Measurements from ENCODE around the gene TRAM2. TPM values are rescaled to one million over a fixed set of nuclear protein-coding genes. Genes with fewer than 3 reads are reported as not detected.

The TRAM2 gene
- total and polyA plus RNA-seq, 3 donors from 2014 or later = 21.1 to 34.7 (median 26.1) TPM

DNA sequence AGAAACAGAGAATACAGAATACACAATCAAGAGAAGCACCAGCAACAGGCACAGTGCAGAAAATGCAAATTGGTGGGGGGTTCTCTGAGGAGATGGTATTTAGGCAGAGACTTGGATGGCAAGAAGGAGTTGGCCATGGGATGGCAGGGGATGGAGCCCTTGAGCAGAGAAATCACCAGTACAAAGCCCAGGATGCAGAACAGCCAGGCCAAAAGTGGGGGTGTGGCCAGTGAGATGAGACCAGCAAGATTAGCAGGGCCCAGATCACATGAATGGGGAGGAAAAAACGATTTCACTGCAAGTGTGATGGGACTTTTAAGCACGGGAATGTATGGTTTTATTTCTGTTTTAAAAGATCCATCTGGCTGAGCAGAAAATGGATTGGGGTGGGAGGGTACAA is 63.4 kb downstream of the TRAM2 start:
- no peak for TF ChIP-seq POLR2A (IDR thresholded peaks at IDR 0.05)
- TF ChIP-seq, protein P1, sequence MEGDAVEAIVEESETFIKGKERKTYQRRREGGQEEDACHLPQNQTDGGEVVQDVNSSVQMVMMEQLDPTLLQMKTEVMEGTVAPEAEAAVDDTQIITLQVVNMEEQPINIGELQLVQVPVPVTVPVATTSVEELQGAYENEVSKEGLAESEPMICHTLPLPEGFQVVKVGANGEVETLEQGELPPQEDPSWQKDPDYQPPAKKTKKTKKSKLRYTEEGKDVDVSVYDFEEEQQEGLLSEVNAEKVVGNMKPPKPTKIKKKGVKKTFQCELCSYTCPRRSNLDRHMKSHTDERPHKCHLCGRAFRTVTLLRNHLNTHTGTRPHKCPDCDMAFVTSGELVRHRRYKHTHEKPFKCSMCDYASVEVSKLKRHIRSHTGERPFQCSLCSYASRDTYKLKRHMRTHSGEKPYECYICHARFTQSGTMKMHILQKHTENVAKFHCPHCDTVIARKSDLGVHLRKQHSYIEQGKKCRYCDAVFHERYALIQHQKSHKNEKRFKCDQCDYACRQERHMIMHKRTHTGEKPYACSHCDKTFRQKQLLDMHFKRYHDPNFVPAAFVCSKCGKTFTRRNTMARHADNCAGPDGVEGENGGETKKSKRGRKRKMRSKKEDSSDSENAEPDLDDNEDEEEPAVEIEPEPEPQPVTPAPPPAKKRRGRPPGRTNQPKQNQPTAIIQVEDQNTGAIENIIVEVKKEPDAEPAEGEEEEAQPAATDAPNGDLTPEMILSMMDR (IDR thresholded peaks at IDR 0.05) = no peak
- Histone ChIP-seq H3K4me3 (no peak overlapping the region), H3K27ac (peak overlapping the region in 1 of 2 donors; percentile 74), H3K27me3 (no peaks in the 10 kb centered on the region), H3K4me1 (peaks cover 65% of the 10 kb centered on the region), H3K9me3 (no peaks in the 10 kb centered on the region), H3K36me3 (ENCODE audit: low read depth, missing control alignments) (no peaks in the 10 kb centered on the region)
- intact Hi-C loops (cut with DNase I; ENCODE audit: low total_unique reads) = loop anchor here (10.0 kb wide), 1 partner anchor 61 kb away; the partner anchor contains the start of gene TRAM2
- WGBS, 2 donors = 54 to 55% methylated on average over 2 of the region's 2 CpGs
- no peak for DNase-seq

DNA sequence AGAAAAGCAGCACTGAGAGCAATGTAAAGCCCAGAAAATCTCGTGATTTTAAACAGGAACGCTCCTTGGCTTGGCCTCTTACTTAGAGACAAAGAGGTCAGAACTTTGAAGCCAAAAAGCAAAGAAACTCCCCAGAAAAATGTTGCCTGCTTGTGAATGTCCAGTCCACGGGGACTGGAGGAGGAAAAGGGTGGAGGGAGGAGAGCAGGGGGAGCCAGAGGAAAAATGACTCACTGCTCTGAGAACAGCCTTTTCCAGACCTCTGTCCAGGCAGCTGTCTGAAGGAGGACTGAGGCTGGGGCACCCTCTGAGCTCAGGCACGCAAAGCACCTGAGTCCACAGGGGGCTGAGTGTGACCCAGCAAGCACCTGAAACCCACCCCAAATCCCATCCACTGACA is 64.7 kb downstream of the TRAM2 start:
- no peaks in the 10 kb centered on the region for H3K27me3 ChIP-seq
- peaks cover 53% of the 10 kb centered on the region for H3K4me1 ChIP-seq
- TF ChIP-seq POLR2A (IDR thresholded peaks at IDR 0.05) = no peak
- TF ChIP-seq, protein P1 (IDR thresholded peaks at IDR 0.05) = no peak
- peak; percentile 74 for DNase-seq
- H3K27ac ChIP-seq = peak overlapping the region; percentile 69 to 74
- no peaks in the 10 kb centered on the region for H3K36me3 ChIP-seq (ENCODE audit: low read depth, missing control alignments)
- intact Hi-C loops (cut with DNase I; ENCODE audit: low total_unique reads) = loop anchor here (10.0 kb wide), 1 partner anchor 63 kb away; the partner anchor contains the start of gene TRAM2
- no peaks in the 10 kb centered on the region for H3K9me3 ChIP-seq
- H3K4me3 ChIP-seq = no peak overlapping the region
- WGBS, 2 donors = 28 to 34% methylated on average over 4 of the region's 4 CpGs

DNA sequence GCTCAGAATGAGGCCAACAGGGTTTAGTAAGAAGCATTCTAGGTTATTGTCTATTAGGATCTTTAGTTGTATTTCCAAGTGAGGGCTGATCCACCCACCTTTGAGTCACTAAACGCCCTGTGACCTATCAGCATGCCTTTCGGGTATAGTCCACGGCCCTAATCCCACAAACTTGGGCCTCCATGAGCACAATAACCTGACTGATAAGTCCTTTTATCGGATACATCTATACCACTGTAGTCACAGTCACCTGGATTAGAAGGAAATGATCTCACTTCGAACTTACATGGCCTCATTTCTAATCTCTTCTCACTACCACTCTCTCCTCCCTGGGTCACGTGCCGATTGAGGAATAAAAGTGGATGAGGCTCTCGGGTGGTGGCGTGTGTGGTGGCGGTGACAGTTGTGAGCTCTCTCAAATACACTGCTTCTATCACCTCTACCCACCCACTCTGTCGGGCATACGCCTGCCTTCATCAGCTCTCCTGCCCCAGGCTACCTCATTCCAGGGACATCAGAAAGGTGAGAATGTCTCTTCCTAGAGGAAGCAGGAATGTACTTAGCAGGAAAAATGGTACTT is 65.2 kb downstream of the TRAM2 start:
- Histone ChIP-seq H3K4me1 (peaks cover 47% of the 10 kb centered on the region), H3K27ac (peak overlapping the region; percentile 69 to 74), H3K9me3 (no peaks in the 10 kb centered on the region), H3K27me3 (no peaks in the 10 kb centered on the region), H3K36me3 (ENCODE audit: low read depth, missing control alignments) (no peaks in the 10 kb centered on the region), H3K4me3 (no peak overlapping the region)
- no peak for DNase-seq
- 60 to 81% methylated on average over 12 of the region's 12 CpGs for WGBS, 2 donors
- intact Hi-C loops (cut with DNase I; ENCODE audit: low total_unique reads) = loop anchor here (10.0 kb wide), 1 partner anchor 63 kb away; the partner anchor contains the start of gene TRAM2
- TF ChIP-seq, protein P1 (IDR thresholded peaks at IDR 0.05) = no peak
- TF ChIP-seq POLR2A (IDR thresholded peaks at IDR 0.05) = no peak

DNA sequence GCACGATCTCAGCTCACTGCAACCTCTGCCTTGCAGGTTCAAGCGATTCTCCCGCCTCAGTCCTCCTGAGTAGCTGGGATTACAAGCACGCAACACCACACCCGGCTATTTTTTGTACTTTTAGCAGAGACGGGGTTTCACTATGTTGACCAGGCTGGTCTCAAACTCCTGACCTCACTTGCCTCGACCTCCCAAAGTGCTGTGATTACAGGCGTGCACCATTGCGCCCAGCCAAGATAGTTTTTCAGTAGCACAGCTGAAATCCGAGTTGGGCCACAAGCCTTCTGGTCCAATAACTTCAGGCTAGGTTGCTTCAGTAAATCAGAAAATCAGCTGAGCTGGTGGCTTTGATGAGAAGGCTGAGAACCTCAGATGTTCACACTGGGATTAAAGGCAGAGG is 65.7 kb downstream of the TRAM2 start:
- H3K36me3 ChIP-seq (ENCODE audit: low read depth, missing control alignments) = no peaks in the 10 kb centered on the region
- WGBS, 2 donors = 67 to 73% methylated on average over 10 of the region's 10 CpGs
- no peak overlapping the region for H3K4me3 ChIP-seq
- no peak for DNase-seq
- H3K9me3 ChIP-seq = no peaks in the 10 kb centered on the region
- TF ChIP-seq, protein P1 (IDR thresholded peaks at IDR 0.05) = no peak
- no peak for TF ChIP-seq POLR2A (IDR thresholded peaks at IDR 0.05)
- intact Hi-C loops (cut with DNase I; ENCODE audit: low total_unique reads) = loop anchor here (10.0 kb wide), 1 partner anchor 64 kb away; the partner anchor contains the start of gene TRAM2
- peak overlapping the region in 1 of 2 donors; percentile 74 for H3K27ac ChIP-seq
- no peaks in the 10 kb centered on the region for H3K27me3 ChIP-seq
- H3K4me1 ChIP-seq = peaks cover 43% of the 10 kb centered on the region

DNA sequence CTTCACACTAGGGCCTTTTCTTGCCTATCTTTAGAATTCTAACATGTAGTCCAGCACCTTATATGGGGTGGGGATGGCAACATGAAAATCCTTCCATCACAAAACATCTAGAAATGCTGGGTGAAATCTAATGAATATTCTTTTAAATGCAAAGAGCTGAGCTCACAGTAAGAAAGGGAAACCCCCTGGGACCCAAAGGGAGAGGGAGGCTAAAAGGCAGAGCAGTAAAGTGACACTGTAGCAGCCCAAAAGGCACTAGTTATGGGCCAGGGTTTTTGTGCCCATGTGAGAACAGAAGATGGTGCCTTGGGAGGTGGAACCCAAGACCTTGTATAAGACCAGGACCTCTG is 66.7 kb downstream of the TRAM2 start:
- TF ChIP-seq, protein P1 (IDR thresholded peaks at IDR 0.05) = no peak
- TF ChIP-seq POLR2A (IDR thresholded peaks at IDR 0.05) = no peak
- H3K27me3 ChIP-seq = no peaks in the 10 kb centered on the region
- H3K9me3 ChIP-seq = no peaks in the 10 kb centered on the region
- DNase-seq = no peak
- peaks cover 44% of the 10 kb centered on the region for H3K4me1 ChIP-seq
- no peak overlapping the region for H3K27ac ChIP-seq
- no peaks in the 10 kb centered on the region for H3K36me3 ChIP-seq (ENCODE audit: low read depth, missing control alignments)
- H3K4me3 ChIP-seq = no peak overlapping the region
- intact Hi-C loops (cut with DNase I; ENCODE audit: low total_unique reads) = loop anchor here (10.0 kb wide), 1 partner anchor 65 kb away; the partner anchor contains the start of gene TRAM2

Measured in testis (tissue), 3 donors.